HG02973 (cell line): ENCODE measurements around the gene CCDC102A.
A peak's percentile ranks its signal among the peaks of the same experiment; 100 is the strongest.
"Not testable (repeated sequence)": the region's sequence is repeated elsewhere in the genome, so short reads cannot be mapped to it uniquely, and the experiment has no call there.

Source experiments
- ATAC-seq: cut with Tn5 transposase; IDR thresholded peaks from one replicate; pipeline ENCODE4 v1.9.1; 2021; ENCODE audit warnings: moderate library complexity; ENCODE audit not compliant: unreplicated experiment

Gene CCDC102A

DNA sequence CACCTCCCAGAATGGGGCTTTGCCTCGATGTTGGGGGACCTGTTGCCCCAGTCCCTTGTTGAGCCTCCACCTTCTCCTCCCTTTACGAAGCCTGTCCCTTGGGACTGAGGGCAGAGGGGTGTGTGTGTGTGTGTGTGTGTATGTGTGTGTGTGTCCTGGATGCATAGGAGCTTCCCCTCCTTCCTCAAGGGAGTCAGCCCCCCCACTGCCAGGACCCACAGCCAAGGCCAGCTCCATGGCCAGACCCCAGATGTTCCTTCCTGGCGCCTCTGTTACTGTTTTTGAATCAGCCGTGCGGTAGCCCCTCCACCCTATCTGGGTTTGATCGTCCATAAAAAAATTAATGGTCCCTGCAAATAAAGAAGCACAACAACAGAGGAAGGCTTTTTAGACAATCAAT lies 32.4 kb downstream of the CCDC102A start:
- no peak for ATAC-seq

DNA sequence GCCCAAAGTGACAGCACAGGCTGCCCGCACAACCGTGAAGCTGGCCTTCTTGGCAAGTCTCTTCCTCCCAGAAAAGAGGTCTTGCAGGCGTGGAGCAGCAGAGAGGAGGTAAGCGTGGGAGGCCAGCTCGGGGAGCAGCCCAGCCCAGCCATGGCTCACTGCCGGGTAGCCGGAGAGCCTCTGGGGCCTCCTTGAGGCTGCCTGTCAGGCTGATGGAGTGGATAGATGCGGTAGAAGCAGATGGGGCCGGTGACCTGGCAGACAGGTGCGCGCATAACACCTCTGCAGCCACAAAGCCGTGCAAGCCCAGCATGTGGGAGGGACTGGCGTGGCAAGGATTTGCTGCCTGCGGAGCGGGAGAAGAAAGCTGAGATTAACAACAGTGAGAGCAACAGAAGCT lies 33.0 kb downstream of the CCDC102A start:
- ATAC-seq = no peak

DNA sequence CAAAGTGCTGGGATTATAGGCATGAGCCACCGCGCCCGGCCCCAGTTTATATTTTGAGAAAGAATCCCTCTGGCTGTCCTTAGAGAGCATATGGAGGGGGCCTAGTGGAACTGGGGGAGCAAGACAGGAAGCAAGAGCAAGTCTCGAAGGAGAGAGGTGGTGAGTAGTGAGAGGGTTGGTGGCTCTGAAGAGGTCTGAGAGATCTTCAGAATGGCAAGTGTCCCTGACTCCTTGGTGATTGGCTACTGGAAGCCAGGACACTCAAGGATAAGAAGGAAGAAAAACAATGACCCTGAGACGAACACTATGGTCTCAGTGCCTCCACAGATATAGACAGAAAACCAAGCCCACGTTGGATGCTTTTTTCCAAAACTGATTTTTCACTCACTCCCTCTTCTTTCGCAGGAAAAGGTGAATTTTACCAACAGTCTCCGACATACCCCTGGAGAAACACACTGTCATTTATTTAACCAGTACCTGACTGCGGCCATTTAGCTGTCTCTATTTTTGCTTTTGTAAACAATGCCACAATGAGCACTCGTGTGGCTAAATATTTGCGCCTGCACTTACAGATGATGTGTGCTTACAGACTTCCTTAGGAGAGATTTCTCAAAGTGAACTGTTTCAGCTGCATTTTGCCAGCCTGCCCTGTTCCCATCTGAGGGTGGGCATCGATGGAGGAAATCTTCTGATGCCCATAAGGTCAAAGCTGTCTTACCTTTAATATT lies 34.2 kb downstream of the CCDC102A start:
- no peak for ATAC-seq

DNA sequence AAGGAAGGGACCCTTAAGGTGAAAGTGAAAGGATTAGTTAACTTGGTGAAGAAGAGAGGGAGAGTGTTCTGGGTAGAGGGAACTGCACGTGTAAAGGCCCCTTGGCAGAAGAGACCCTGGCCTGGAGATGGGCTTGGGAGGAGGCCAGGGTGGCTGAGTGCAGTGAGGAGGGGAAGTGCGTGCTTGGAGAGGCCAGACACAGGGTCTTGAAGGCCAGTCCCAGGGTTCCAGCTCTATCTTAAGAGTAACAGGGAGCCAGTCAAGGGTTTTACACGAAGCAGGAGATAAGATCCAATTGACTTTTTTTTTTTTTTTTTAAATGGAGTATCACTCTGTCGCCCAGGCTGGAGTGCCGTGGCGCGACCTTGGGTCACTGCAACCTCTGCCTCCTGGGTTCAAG lies 34.9 kb downstream of the CCDC102A start:
- no peak for ATAC-seq

DNA sequence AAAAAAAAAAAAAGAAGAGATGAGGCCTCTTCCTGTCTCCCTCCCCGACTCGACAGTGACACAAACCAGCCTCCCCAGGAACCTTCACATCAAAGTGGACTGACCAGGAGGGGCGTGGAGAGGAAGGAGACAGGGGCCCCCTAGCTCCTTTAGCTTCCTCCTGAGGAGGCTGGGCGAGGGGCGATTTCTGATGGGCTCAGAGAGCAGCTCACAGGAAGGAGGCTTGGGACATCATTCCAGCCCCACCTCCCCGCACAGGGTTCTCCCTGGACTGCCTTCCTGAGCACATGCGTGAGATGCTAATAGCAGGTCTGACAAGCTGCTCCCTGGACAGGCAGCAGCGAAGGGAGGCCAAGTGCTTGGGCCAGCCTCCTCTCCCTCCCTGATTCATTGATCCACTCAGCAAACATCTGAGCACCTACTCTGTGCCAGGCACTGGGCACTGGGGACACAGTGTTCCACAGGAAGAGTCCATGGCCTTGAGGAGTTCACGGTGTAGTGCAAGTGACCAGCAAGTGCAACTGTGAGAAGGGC lies 35.7 kb downstream of the CCDC102A start:
- ATAC-seq = no peak

DNA sequence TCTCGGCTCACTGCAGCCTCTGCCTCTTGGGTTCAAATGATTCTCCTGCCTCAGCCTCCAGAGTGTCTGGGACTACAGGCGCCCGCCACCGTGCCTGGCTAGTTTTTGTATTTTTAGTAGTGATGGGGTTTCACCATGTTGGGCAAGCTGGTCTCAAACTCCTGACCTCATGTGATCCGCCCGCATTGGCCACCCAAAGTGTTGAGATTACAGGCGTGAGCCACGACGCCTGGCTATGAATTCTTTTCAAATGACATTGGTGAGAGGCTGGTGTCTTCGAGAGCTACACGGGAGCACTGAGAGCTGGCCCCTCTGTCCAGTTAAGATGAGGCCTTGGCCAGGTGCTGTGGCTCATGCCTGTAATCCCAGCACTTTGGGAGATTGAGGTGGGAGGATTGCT lies 36.4 kb downstream of the CCDC102A start:
- not testable (repeated sequence) for ATAC-seq

DNA sequence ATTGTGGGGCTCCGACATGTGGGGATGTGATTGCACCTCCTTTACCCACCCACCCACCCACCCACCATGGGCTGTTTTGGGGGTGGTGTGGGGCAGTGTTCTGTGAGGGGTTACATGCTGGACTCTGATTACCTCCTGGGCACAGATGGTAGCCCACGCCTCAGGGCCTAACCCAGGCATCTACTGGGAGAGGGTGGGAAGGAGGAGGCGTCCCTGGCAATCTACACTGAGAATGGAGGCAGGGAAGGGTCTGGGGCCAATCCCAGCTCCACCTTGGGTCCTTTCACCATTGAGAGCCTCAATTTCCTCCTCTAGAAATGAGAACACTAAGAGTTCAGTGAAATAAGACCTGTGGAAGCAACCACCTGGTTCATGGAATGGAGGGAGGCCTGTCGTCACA lies 38.3 kb downstream of the CCDC102A start:
- ATAC-seq = no peak

DNA sequence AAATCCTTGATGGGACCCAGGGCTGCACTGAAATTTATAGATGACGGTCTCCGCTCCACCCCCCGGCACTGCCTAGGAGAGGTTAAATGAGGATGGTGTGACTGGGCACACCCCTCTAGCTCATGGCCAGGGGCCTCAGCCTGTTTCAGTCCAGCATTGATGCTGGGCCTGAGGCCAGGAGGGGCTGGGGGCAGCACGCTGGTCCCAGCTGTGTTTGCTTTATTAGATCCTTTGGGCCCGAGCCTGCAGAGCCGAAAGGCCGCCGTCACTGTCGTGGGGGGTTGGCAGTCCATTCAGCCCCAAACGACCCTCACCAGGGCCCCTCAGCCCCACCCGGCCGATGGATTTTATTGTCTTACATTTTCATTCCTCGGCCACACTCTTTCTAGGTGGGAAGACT lies 39.2 kb downstream of the CCDC102A start:
- ATAC-seq = no peak

DNA sequence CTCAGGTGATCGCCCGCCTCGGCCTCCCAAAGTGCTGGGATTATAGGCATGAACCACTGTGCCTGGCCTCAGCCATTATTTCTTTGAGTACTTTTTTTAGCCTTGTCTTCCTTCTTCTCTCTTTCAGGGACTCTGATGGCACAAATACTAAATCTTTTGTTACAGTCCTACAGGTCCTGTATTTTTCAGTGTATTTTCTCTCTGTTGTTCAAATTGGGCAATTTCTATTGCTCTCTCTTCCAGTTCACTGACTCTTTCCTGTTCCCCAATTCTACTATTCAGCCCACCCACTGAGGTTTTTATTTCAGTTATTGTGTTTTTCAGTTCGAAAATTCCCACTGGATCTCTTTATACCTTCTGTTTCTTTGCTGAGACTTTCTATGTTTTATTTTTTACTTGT lies 42.6 kb downstream of the CCDC102A start:
- ATAC-seq = no peak

DNA sequence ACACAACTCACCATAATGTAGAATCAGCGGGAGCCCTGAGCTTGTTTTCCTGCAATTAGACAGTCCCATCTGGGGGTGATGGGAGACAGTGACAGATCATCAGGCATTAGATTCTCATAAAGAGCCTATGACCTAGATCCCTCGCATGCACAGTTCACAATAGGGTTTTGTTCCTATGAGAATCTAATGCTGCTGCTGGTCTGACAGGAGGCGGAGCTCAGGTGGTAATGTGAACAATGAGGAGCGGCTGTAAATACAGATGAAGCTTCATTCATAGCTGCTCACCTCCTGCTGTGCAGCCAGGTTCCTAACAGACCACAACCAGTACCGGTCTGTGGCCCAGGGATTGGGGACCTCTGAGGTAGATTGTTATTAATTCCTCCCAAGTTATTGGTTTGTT lies 47.1 kb downstream of the CCDC102A start:
- ATAC-seq = no peak

DNA sequence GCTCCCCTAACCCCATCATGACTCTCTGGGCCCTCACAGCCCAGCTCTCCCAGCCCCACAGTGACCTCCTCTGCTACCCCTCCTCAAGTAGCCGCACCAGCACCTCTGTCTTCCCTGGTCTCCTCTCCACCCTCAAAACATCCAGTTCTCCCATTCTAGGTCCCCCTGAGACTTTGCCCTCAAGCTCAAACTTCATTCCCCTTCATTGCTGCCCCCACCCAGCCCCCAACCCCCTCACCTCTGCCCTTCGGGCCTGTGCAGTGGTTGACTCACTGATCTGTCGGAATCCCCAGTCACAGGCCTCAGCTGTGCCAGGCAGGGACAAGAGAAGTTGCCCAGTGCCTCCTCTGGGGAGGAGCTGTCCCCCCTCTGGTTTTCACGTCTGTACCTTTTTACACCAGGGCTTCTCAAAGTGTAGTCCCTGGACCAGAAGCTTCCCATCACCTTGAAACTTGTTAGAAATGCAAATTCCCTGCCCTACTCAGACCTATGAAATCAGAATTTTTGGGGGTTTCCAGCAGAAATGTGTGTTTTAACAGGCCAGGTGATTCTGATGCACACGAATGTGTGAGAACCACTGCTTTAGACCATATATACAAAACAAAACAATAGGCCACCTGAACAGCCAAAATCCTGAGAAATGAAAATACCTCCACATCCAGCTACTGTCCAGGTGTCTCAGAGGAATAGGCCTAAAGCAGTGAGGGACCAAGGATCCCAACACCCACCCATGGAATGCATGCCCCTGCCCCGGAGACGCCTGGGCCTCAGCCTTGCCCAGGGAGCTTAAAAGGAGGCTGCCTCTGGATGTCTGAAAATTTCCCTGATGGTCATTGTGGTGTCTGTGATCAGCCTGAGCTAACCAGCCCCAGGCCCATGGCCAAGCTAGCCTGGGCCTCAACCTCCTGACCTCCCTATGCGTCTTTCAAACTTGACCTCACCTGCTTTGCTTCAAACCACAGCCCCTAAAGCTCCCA lies 49.2 kb downstream of the CCDC102A start:
- no peak for ATAC-seq

DNA sequence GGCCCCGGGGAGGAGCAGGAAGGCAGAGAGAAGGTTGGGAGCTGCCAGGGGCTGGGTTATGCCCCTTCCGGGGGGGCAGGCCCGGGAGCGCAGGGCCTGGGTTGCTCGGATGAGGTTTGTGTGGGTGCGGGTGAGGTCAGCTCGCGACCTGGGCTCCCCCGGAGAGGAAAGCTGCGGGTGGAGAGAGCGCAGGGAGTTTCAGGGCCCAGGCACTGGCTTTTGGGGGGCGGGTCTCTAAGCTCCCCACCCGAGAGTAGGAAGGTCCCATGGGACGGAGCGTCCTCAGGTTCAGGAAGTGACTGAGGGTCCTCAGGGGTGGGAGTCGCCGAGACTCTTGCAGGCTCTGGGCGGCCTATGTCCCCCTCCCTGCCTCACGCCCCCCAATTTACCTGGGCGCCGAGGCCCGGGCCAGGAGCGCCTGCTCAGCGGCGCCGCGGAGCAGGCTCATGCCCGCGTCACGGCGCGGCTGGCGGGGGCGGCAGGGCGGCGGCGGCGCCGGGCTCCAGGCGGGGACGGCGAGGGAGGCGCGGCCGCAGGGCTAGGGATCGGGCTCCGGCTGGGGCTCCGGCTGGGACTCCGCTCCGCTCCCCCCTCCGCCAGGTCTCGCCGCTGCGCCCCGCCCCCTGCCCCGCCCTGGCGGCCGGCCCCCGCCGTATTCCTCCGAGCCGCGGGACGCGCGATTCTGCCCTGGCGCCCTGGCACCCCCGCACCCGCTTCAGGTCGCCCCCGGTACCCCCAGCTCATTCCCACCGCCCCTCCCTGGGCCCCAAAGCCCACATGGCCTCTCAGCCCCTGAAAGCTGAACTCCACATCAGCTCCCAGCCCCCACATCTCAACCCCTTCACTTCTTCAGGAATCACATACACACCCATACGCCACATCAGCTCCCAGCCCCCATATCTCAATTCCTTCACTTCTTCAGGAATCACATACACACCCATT lies 50.2 kb downstream of the CCDC102A start, which contains the start of gene DOK4:
Gene DOK4, minus strand, starts transcription at position 578 of the 942 bp plus-strand sequence. CDS start 6,986 bp downstream, outside the sequence.
- ATAC-seq = peak; percentile 89

DNA sequence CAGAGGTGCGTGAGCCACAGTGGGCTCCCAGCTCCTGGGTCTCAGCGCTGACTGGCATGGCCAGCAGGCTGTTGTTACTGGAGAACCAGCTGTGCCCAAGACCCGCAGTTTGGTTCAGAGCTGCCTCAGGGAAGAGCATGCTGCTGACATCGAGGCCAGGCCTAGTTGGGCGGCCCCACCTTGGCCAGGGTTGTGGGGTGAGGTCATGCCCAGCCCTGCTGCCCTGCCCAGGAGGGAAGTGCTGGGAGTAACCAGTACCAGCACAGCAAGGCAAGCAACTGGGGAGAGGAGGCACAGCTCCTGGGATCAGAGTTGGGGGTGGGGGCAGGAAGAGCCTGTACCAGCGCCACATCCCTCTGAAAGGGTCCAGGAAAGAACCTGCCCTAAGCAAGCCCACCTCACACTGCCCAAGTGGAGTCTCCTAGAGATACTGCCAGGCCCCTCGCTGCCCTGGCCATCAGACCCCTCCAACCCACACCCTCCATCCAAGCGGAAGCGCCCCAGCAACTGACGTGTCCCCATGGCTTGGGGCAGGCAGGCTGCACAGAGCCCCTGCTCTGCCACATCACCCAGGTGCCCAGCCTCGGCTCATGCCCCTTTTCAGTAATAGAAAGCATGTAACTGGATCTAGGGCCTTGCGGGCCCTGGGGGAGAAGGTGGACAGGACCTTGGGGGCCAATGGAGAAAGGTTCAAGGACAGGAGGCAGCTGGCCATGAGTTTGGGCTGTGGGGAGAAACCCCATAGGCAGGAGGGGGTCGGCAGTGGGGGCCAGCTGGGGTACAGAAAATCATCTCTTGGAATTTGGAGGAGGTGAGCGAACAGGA lies 51.1 kb downstream of the CCDC102A start:
- ATAC-seq = no peak

DNA sequence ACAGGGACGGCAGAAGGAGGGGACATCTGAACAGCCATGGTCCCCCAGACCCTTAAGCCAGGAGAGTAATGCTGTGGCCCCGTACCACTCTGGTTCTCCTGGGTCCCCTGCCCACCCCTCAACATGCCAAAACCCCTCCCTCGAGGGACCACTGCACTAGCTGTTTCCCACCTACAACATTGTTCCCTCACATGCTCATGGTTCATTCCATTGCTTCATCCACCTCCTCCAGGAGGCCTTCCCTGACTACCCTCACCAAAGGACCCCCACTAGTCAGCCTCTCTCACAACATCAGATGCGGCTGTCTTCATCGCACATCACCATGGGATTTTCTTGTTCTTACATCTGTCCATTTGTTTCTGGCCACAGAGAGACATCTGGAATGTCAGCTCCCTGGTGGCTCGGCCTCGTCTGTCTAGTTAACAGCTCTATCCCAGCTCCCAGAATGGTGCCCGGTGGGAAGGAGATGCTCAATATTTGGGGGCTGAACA lies 51.8 kb downstream of the CCDC102A start:
- no peak for ATAC-seq

DNA sequence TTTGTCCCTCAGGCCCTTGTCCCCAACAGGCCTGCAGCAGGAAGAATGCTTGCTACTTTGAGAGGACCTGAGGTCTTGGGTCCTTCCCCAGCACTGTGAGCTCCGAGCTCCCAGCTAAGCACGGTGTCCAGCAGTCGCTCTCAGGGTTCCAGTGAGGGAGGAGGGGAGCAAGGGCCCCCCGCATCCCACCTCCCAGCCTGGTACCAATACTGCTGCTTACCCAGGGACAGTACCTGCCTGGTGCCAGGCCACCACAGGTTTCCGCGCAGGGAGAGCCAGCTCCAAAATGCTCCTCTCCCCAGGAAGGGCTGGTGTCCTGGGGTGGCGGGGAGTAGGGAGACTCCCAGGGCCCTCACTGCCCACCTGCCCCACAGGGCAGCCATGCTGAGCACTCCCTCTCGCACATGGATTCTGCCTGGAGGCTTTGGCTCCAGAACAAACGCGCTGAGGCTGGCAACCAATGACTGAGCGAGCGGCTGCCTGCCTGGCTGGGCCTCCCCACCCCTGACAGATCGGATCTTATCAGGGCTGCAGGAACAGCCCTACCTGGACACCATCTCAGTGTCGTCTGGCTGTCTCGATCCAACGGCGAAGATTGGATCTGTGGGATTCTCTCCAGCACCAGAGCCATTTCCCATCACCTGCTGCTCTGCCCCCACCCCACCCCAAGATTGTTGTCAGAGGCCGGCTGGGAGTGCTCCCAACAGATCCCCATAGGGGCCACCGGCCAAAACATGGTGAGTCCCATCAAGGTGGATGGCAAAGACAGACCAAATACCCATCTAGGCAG lies 52.5 kb downstream of the CCDC102A start:
- no peak for ATAC-seq

DNA sequence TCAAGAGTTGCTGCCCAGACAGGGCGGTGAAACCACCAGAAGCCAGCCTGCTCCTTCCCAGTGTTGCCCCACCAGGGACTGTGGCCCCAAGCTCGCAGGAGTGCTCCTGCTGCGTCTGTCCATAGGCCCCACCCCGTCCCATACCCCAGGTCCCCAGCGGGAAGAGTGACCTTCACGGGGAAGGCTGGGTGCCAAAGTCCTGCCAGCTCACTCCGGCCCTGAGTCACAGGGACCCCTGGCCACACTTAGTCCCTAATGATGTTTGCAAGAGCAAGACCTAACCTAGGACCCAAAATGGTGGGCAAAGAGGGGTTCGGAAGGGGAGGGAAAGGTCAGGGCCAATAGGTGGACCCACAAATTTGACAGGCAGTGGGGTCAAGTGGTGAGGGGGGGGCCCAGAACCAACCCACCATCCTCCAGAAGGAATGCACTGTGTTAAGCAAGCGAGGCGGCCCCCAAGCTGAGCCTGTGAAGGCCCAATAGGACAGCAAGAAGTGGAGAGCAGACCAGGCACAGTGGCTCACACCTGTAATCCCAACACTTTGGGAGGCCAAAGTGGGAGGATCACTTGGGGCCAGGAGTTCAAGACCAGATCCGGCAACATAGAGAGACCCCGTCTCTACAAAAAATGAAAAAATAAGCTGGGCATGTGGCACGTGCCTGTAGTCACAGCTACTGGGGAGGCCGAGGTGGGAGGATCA lies 53.4 kb downstream of the CCDC102A start:
- ATAC-seq = no peak

DNA sequence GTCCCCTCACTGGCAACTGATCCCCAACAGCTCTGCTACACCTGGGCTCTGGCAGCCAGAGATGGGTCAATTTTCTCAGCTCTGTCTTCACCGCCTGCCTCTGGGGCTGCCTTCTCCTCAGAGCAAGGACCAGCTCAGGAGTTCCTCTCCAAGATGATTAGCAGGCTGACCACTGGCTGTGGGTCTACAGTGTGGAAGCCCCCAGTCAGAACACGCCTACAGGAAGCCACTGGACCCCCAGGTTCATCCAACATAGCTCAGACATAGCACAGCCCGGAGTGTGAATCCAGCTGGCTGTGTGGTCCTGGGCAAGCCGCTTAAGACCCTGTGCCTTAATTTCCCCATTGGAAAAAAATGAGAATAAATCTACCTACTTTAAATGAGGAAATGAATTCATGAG lies 55.0 kb downstream of the CCDC102A start:
- ATAC-seq = no peak

DNA sequence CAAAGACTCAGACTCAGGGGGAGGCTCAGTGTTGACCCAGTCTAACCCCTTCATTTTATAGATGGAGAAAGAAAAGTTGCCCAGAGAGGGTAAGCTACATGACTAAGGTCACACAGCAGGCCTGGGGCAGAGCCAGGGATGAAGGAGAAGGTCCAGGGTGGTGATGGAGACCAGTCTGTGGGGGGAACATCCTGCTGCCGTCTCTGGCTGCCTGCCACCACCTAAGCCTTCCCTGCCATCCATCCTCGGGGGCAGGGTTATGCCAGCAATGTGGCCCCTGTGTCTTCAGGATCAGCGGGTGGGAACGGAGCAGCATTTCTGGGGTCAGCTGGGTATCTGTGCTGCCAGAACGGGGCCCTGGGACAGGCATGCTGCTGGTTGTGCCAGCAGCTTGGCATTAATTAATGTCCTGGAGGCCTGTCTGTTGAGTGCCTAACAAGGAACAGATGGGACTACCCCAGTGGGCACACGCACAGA lies 55.6 kb downstream of the CCDC102A start:
- no peak for ATAC-seq
